K562 (cell line): Measurements from ENCODE around the gene TSEN54. TPM values are rescaled to one million over a fixed set of nuclear protein-coding genes. Genes with fewer than 3 reads are reported as not detected.

Experiments used
- E2F1 ChIP-seq: sonication (generic); formaldehyde crosslinking; IDR thresholded peaks from 2 replicates; pipeline ENCODE4 v1.8.1; 2023; ENCODE audit warnings: mild to moderate bottlenecking, missing genetic modification reagents, moderate library complexity
- GATAD2A ChIP-seq: fragments of 450-650 bp; IDR thresholded peaks from 2 replicates; pipeline ENCODE4 v1.6.1; 2017
- HDAC2 ChIP-seq: fragments of 450-650 bp; IDR thresholded peaks from 2 replicates; pipeline ENCODE4 v1.6.1; 2016; ENCODE audit warnings: mild to moderate bottlenecking
- HDAC8 ChIP-seq: fragments of 450-650 bp; IDR thresholded peaks from 2 replicates; pipeline ENCODE4 v1.6.1; 2016; ENCODE audit warnings: mild to moderate bottlenecking, missing genetic modification characterization, moderate library complexity, missing compliant biosample characterization
- RAD21 ChIP-seq, 2 experiments: fragments of 250-450 bp in 1 of 2; fragments of 450-650 bp in 1 of 2; sonication (Bioruptor Pico) in 1 of 2; formaldehyde crosslinking in 1 of 2; IDR thresholded peaks in 1 of 2; conservative IDR thresholded peaks in 1 of 2; 2 replicates each; pipeline versions ENCODE4 v1.4.0 to v1.8.0; 2020 to 2022; ENCODE audit warnings: mild to moderate bottlenecking in 2 of 2, moderate library complexity in 1 of 2
- RCOR1 ChIP-seq, 2 experiments: IDR thresholded peaks; 2 replicates each; pipeline ENCODE4 v1.6.1; 2012; ENCODE audit warnings: low read depth in 2 of 2, low read length in 2 of 2, borderline replicate concordance in 1 of 2, improper control_type of control experiment in 1 of 2
- SIN3A ChIP-seq, 2 experiments: fragments of 150-350 bp in 1 of 2; IDR thresholded peaks; 2 replicates each; pipeline ENCODE4 v1.6.1; 2011 to 2016; ENCODE audit warnings: borderline replicate concordance in 2 of 2, low read depth in 2 of 2, low read length in 2 of 2, mild to moderate bottlenecking in 2 of 2, moderate library complexity in 2 of 2; ENCODE audit not compliant: control insufficient read depth in 1 of 2
- TFAP4 ChIP-seq: sonication (generic); formaldehyde crosslinking; IDR thresholded peaks from 2 replicates; pipeline ENCODE4 v1.8.0; 2022; ENCODE audit warnings: missing genetic modification reagents, mild to moderate bottlenecking, moderate library complexity, borderline replicate concordance
- ZBTB11 ChIP-seq, 3 experiments: fragments of 200-800 bp in 1 of 3; fragments of 250-450 bp in 1 of 3; fragments of 450-650 bp in 1 of 3; sonication (Bioruptor Pico) in 1 of 3; sonication (Bioruptor generic) in 1 of 3; formaldehyde crosslinking in 1 of 3; IDR thresholded peaks; 2 replicates each; pipeline versions ENCODE4 v1.6.1 to v1.8.0; 2016 to 2022; ENCODE audit warnings: mild to moderate bottlenecking in 2 of 3, missing genetic modification characterization in 2 of 3, missing compliant biosample characterization in 1 of 3, moderate library complexity in 1 of 3
- ZBTB2 ChIP-seq: fragments of 450-650 bp; IDR thresholded peaks from 2 replicates; pipeline ENCODE4 v1.6.1; 2016; ENCODE audit warnings: antibody characterized with exemption
- ZHX1 ChIP-seq: fragments of 150-350 bp; conservative IDR thresholded peaks from 2 replicates; pipeline ENCODE4 v1.6.1; 2014; ENCODE audit warnings: low read length
- ZNF24 ChIP-seq: fragments of 450-650 bp; IDR thresholded peaks from 2 replicates; pipeline ENCODE4 v1.6.1; 2016
- ZNF324 ChIP-seq: fragments of 250-450 bp; sonication (Bioruptor Pico); IDR thresholded peaks from 2 replicates; pipeline ENCODE4 v1.4.0; 2020; ENCODE audit warnings: mild to moderate bottlenecking
- ZNF589 ChIP-seq: fragments of 200-800 bp; sonication (Bioruptor generic); IDR thresholded peaks from 2 replicates; pipeline ENCODE4 v1.6.1; 2016; ENCODE audit warnings: low read depth, missing genetic modification characterization, missing compliant biosample characterization
- polyA plus RNA-seq, 8 experiments: library from polyadenylated mRNA; depleted of rRNA in 4 of 8; stranded (reverse) in 5 of 8; unstranded in 3 of 8; fragments of >200 nt; fragmentation: Nextera tagmentation in 2 of 8; fragmentation: Illumina TruSeq in 1 of 8; extraction: Ambion mirVana in 2 of 8; extraction: Trizol in 1 of 8; gene quantifications; 2 replicates each; pipeline versions ENCODE4 v1.2.1 to v1.2.3, GENCODE V29; 2011 to 2014; ENCODE audit warnings: inconsistent platforms in 1 of 8, missing spikeins in 1 of 8
- total RNA-seq, 7 experiments: library from RNA; depleted of rRNA in 6 of 7; stranded (reverse); fragments of >200 nt in 6 of 7; fragmentation: Illumina TruSeq in 2 of 7; extraction: Trizol in 2 of 7; gene quantifications; 2 replicates each; pipeline versions ENCODE4 v1.2.1 to v1.2.3, GENCODE V29; 2011 to 2021; ENCODE audit warnings: low replicate concordance in 1 of 7

TSEN54 gene
- total and polyA plus RNA-seq, 9 of the 15 experiments (the other 6 are each of a cell fraction or from before 2014, with no cell fraction given) = 5.9 to 64.3 (median 48.9) TPM

GRCh38 chr17:75515496-75516254, 653 bp upstream of the TSEN54 start, which contains the start of gene CASKIN2 (continued):
- TF ChIP-seq ZHX1 = 0 out of 2 replicates have a peak, but pooled peaks have one; percentile 43
- TF ChIP-seq SIN3A (IDR thresholded peaks at IDR 0.05; ENCODE audit: borderline replicate concordance in 2 of 2, control insufficient read depth in 1 of 2, low read depth in 2 of 2, low read length in 2 of 2) = peak; percentile 95 to 100
- TF ChIP-seq RAD21 (CRISPR knock-in tag; conservative IDR thresholded peaks at IDR 0.05 in 1 of 2, IDR thresholded peaks at IDR 0.05 in 1 of 2) = peak; percentile 86 to 90
- peak; percentile 37; the same call in 1 of the 2 replicates for TF ChIP-seq ZNF324 (CRISPR knock-in tag)
- peak in 1 of 2 experiments; percentile 81; a peak in 2 of 4 replicates for TF ChIP-seq RCOR1 (IDR thresholded peaks at IDR 0.05; ENCODE audit: borderline replicate concordance in 1 of 2, low read depth in 2 of 2, low read length in 2 of 2)
- TF ChIP-seq ZBTB2 = peak; percentile 79; the same call in 1 of the 2 replicates
- peak; percentile 87 for TF ChIP-seq ZNF589 (CRISPR knock-in tag)
- TF ChIP-seq GATAD2A = peak; percentile 88; the same call in 1 of the 2 replicates
- TF ChIP-seq TFAP4 (CRISPR knock-in tag) = peak; percentile 93
- TF ChIP-seq E2F1 = peak; percentile 92
- TF ChIP-seq HDAC8 = 0 out of 2 replicates have a peak, but pooled peaks have one; percentile 36
- TF ChIP-seq ZBTB11 (CRISPR knock-in tag; IDR thresholded peaks at IDR 0.05) = peak in 2 of 3 experiments; percentile 58 to 60; a peak in 3 of 6 replicates
- peak; percentile 95 for TF ChIP-seq HDAC2
- TF ChIP-seq ZNF24 = peak; percentile 41; the same call in 1 of the 2 replicates
